GM18867 (cell line): ENCODE measurements around the gene SHISA7.
"Not testable (repeated sequence)": the region's sequence is repeated elsewhere in the genome, so short reads cannot be mapped to it uniquely, and the experiment has no call there.

Experiments used
- ATAC-seq: cut with Tn5 transposase; IDR thresholded peaks from one replicate; pipeline ENCODE4 v1.9.1; 2021; ENCODE audit warnings: mild to moderate bottlenecking, moderate library complexity; ENCODE audit not compliant: unreplicated experiment

Gene SHISA7

GRCh38 chr19:55448175-55448490, 5.0 kb upstream of the SHISA7 start:
- not testable (repeated sequence) for ATAC-seq

DNA sequence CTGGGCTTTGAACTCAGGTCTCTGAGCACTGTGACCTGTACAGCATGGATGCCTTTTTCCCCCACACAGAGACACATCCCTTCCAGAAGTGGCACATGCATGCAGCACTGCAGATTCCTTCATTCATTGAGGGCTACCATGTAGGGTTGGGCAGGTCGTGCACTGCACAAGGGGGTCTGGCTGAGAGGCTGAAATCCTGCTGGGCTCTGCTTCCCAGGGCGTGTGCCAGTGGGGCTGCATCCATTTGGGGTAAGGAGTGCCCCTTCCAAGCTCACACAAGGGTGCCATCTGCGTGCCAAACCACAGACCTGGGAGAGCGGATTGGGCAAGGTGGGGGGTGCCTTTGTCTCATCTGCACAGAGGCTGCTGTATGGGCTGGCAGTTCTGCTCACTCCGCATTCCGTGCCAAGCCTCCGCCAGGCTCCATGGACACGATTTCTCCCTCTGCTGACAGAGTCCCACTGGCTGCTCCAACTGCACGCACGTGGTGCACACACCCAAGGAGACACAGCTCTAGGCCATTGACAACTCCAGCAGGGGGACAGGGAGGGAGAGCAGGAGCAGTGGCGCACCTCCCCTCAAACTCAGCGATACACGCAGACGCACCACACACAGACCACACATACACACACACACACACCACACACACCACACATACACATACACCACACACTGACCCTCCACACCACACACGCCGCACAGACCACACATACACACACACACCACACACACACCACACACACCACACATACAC, 4.5 kb upstream of the SHISA7 start:
- ATAC-seq: no peak

- ATAC-seq: no peak
These were observed 3.0 kb upstream of the SHISA7 start for GRCh38 chr19:55446060-55446459.

- ATAC-seq: no peak
These were observed 1.5 kb upstream of the SHISA7 start for GRCh38 chr19:55444646-55445045.

- no peak for ATAC-seq
These were observed 852 bp upstream of the SHISA7 start for GRCh38 chr19:55443824-55444480.

DNA sequence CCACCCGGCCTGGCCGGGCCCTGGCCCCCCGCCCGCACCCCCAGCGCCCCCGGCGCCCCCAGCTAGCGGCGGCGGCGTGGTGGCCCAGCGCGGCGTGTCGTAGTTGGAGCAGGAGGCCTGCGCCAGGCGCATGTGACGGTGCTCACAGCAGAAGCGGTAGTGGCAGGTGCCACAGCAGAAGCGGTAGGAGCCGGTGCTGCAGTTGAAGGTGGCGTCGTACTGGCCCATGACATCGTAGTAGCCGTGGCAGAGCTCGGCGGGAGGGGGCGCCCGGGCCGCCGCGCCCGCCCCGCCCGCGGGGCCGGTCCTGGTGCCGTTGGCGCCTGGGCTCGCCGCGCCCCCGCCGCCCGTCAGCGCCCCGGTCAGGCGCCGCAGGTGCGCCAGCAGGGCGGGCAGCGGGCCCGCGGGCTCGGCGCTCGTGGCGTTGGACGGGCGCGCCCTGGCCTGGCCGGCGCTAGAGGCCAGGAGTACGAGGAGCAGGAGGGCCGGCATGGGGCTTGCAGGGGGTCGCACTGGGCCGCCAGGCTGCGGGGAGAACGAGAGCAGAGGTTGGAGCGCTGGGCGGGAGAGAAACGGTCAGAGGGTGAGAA, 633 bp downstream of the SHISA7 start:
- no peak for ATAC-seq

GRCh38 chr19:55441692-55442321, 1.3 kb downstream of the SHISA7 start:
- no peak for ATAC-seq

DNA sequence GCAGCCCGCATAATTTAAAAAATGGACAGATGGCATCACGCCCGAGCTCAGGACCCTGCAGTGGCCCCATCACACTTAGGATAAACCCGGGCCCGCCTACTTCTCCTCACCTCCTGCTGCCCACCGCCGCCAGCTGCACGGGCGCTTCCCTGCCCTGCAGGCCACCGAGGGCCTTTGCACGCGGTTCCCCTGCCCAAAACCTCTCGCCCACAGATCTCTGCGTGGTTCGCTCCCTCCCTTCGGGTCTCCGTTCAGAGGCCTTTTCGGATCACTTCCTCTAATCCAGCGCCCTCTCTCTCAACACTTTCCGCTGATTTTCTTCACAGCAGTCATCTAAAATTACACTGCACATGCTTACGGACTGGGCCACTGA, 1.8 kb downstream of the SHISA7 start:
- no peak for ATAC-seq

DNA sequence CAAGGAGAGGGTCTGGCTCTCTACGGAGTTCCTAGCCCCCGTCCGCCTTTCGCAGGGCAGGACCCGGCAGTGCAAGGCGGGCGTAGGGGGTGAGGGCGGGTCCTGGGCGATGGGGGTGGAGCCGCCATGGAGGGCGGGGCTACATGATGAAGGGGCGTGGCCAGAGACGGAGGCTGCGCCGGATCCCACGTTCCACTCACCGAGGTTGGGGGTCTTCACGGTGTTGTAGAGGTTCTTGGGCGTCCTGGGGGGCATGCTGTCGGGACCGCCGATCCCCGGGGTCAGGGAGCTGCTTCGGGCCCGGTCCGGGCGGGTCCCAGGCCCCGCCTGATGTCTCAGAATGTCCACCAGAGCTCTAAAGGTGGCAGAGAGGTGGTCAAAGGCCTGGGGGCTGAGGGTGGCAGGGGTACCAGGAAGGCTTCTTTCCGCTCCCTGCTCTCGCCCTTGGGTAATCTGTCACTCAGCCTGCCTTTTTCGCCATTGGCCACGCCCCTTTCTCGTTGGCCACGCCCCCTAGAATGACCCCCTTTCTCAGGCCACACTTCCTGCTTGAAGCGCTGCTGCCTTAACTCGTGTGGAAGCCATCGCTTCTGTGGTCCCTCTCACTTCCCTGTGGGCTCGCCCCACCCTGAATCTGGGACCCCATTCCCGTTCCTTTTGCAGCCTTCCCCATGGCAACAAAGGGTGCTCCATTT, 2.5 kb downstream of the SHISA7 start:
- ATAC-seq: no peak

GRCh38 chr19:55439052-55439451, 4.0 kb downstream of the SHISA7 start:
- ATAC-seq: no peak

DNA sequence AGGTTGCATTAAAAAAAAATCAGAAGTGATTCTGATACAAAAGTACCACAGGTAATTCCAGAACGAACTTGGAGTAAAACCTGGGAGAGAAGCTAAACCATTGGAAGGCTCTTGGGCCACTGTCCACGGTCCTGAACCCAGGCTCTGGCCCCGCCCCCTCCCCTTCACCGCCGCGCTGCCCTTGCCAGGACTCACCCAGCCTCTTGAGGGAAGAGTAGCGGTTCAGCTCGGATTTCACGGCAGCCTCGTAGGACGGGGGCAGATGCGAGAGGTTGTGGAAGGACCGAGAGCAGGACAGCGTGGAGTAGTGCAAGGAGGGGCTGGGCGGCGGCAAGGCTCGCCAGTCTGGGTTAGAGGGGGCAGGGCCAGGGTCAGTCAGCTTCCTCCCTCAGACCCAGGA, 5.7 kb downstream of the SHISA7 start:
- no peak for ATAC-seq

GRCh38 chr19:55436847-55437246, 6.3 kb downstream of the SHISA7 start:
- no peak for ATAC-seq

DNA sequence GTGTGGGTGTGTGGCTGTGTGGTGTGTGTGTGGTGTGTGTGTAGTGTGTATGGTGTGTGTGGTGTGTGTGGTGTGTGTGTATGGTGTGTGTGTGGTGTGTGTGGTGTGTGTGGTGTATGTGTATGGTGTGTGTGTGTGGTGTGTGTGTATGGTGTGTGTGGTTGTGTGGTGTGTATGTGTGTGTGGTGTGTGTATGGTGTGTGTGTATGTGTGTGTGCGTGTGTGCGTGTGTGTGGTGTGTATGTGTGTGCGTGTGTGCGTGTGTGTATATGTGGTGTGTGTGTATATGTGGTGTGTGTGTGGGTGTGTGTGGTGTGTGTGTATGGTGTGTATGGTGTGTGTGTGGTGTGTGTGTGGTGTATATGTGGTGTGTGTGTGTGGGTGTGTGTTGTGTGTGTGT, 8.1 kb downstream of the SHISA7 start:
- ATAC-seq: no peak

DNA sequence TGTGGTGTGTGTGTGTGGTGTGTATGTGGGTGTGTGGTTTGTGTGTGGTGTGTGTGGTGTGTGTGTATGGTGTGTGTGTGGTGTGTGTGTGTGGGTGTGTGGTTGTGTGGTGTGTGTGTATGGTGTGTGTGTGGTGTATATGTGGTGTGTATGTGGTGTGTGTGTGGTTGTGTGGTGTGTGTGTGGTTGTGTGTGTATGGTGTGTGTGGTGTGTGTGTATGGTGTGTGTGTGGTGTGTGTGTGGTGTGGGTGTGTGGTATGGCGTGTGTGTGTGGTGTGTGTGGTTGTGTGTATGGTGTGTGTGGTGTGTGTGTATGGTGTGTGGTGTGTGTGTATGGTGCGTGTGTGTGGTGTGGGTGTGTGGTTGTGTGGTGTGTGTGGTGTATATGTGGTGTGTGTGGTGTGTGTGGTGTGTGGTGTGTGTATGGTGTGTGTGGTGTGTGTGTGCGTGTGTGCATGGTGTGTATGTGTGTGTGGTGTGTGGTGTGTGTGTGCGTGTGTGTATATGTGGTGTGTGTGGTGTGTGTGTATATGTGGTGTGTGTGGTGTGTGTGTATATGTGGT, 8.7 kb downstream of the SHISA7 start:
- ATAC-seq: no peak

- no peak for ATAC-seq
These were observed 9.8 kb downstream of the SHISA7 start for GRCh38 chr19:55433292-55433691.

- ATAC-seq: no peak
These were observed 10.7 kb downstream of the SHISA7 start for GRCh38 chr19:55432241-55432959.

DNA sequence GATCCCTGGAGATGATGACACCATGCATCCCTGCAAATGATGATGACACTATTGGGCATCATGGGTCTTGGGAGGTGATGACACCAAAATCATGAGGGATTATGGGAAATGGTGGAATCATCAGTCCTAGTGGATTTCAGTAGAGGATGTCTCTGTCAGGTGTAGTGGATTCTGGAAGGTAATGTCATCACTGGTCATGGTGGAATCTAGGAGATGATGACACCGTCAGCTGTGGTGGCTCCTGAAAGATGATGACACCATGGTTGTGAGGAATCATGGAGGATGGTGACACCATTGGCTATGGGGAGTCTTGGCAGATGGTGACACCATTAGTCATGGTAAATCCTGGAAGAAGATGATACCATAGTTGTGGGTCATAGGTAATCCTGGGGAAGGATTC, 11.9 kb downstream of the SHISA7 start:
- ATAC-seq: no peak

DNA sequence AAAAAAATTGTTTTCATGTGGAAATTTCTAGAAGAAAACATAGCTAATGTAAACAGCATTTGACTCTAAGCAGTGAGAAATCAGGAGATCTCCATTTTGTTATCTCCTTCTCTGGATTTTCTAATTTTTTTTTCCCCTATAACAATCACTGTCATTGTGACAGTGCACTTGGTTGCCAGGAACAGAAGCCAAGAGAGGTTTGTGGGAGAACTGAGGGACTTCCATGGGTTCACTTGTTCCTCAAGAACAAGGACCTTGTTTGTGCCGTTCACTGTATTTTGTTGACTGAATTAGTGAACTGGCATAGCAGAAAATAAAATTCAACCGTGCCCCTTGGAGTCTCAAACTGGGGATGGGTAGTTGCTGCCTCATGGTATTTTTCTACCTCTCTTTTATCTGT, 17.1 kb downstream of the SHISA7 start:
- no peak for ATAC-seq

DNA sequence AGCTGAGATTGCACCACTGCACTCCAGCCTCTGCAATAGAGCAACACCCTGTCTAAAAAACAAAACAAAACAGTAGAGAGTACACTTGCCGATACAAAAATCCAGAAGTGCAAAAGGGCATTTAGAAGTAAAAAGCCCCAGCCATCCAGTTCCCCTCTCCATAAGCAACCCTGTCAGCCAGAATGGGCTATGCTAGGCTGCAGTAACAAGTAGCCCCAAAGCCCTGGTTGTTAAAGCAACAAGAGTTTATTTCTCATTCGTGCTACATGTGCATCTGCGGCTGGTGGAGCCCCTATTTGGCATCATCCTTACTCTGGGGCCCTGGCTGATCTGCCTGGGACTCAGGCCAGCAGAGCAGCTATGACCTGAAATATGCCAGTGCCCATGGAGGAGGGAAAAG, 18.6 kb downstream of the SHISA7 start:
- no peak for ATAC-seq

- ATAC-seq: no peak
These were observed 19.7 kb downstream of the SHISA7 start for GRCh38 chr19:55423225-55424005.
